Endothelial cell of umbilical vein (primary cell): ENCODE measurements around the gene PALD1. TPM values are rescaled to one million over a fixed set of nuclear protein-coding genes. Genes with fewer than 3 reads are reported as not detected.
A peak's percentile ranks its signal among the peaks of the same experiment; 100 is the strongest.

Source experiments
- BruUV-seq: library from RNA; stranded (reverse); fragments of 400-500 nt; replicated peaks from 2 replicates; lab custom pipeline; 2021; lab: Mats Ljungman, UMichigan
- CTCF ChIA-PET: fragments of 300-600, 350-600 bp; sonication (Branson Sonifier 250); formaldehyde crosslinking; loops from one replicate; lab custom pipeline; 2021; ENCODE audit warnings: antibody characterized with exemption, inconsistent platforms; lab: Charles Lee
- POLR2A ChIA-PET: fragments of 300-600, 350-600 bp; sonication (Branson Sonifier 250); formaldehyde crosslinking; loops from one replicate; lab custom pipeline; 2021; ENCODE audit warnings: antibody characterized with exemption, inconsistent platforms; lab: Charles Lee
- DNase-seq: peaks from one replicate; pipeline ENCODE4 v3.0.0-alpha.2; 2011; ENCODE audit warnings: low read depth, low spot score
- FAIRE-seq: peaks from 2 replicates; lab custom pipeline; 2011; peaks lifted over from hg19 to GRCh38; lab: Jason Lieb, UNC
- H2AFZ ChIP-seq: 2 replicates; pipeline ENCODE4 v1.6.0; 2012; ENCODE audit warnings: low read depth, low read length, control low read depth, inconsistent platforms
- H3K27ac ChIP-seq: 2 replicates; pipeline ENCODE4 v1.5.1; 2011; ENCODE audit warnings: low read depth, mild to moderate bottlenecking, control low read depth, low read length, moderate library complexity; ENCODE audit not compliant: insufficient read depth
- H3K27me3 ChIP-seq, 2 experiments: 2 replicates each; pipeline versions ENCODE4 v1.6.0 to v1.6.1; 2011; ENCODE audit warnings: low read length in 2 of 2, mixed read lengths in 1 of 2; ENCODE audit not compliant: control insufficient read depth in 2 of 2, insufficient read depth in 2 of 2
- H3K36me3 ChIP-seq, 2 experiments: 2 replicates in 1 of 2; 3 replicates in 1 of 2; pipeline ENCODE4 v1.5.1; 2011; ENCODE audit warnings: low read length in 2 of 2, mild to moderate bottlenecking in 1 of 2, moderate library complexity in 1 of 2; ENCODE audit not compliant: control insufficient read depth in 2 of 2, insufficient read depth in 2 of 2; ENCODE audit errors: extremely low read depth in 1 of 2
- H3K4me1 ChIP-seq: 3 replicates; pipeline ENCODE4 v1.5.1; 2011; ENCODE audit warnings: mild to moderate bottlenecking, low read length; ENCODE audit not compliant: control insufficient read depth, insufficient read depth; ENCODE audit errors: extremely low read depth
- H3K4me2 ChIP-seq: 2 replicates; pipeline ENCODE4 v1.6.1; 2011; ENCODE audit warnings: low read length, control low read depth, mixed read lengths; ENCODE audit not compliant: insufficient read depth
- H3K4me3 ChIP-seq, 3 experiments: fragments of 200-600 bp in 1 of 3; sonication (generic), shearing (Covaris generic) in 1 of 3; replicated peaks in 1 of 3; 2 replicates each; pipeline ENCODE4 v1.5.1; 2011 to 2016; ENCODE audit warnings: control low read depth in 3 of 3, low read length in 3 of 3, mild to moderate bottlenecking in 2 of 3, inconsistent platforms in 1 of 3, low read depth in 1 of 3, moderate library complexity in 1 of 3; ENCODE audit not compliant: insufficient read depth in 1 of 3
- H3K79me2 ChIP-seq: 2 replicates; pipeline ENCODE4 v1.6.0; 2012; ENCODE audit warnings: low read length, inconsistent platforms; ENCODE audit not compliant: control insufficient read depth, insufficient read depth
- H3K9ac ChIP-seq: replicated peaks from 2 replicates; pipeline ENCODE3; 2011; ENCODE audit warnings: low read length, control low read depth; ENCODE audit not compliant: insufficient read depth; ENCODE audit errors: extremely low read depth
- H3K9me1 ChIP-seq: replicated peaks from 3 replicates; pipeline ENCODE4 v1.6.0; 2011; ENCODE audit warnings: mild to moderate bottlenecking, low read length; ENCODE audit not compliant: control insufficient read depth, insufficient read depth; ENCODE audit errors: extremely low read depth
- H3K9me3 ChIP-seq: replicated peaks from 2 replicates; pipeline ENCODE4 v1.5.1; 2012; ENCODE audit warnings: low read length, inconsistent platforms; ENCODE audit not compliant: control insufficient read depth, insufficient read depth
- H4K20me1 ChIP-seq: replicated peaks from 2 replicates; pipeline ENCODE3; 2011; ENCODE audit warnings: mild to moderate bottlenecking, low read length; ENCODE audit not compliant: control insufficient read depth, insufficient read depth; ENCODE audit errors: extremely low read depth
- EZH2 ChIP-seq: IDR thresholded peaks from 2 replicates; pipeline ENCODE4 v1.6.1; 2012; ENCODE audit warnings: borderline replicate concordance, low read depth, mild to moderate bottlenecking, moderate library complexity, low read length, inconsistent platforms; ENCODE audit not compliant: severe bottlenecking
- FOS ChIP-seq: IDR thresholded peaks from 2 replicates; pipeline ENCODE4 v1.6.1; 2011; ENCODE audit warnings: mild to moderate bottlenecking, low read length, moderate library complexity, borderline replicate concordance; ENCODE audit not compliant: insufficient read depth
- GATA2 ChIP-seq: IDR thresholded peaks from 2 replicates; pipeline ENCODE4 v1.7.0; 2011; ENCODE audit warnings: low read depth, mild to moderate bottlenecking, moderate library complexity, mixed read lengths, low read length; ENCODE audit not compliant: insufficient read length, insufficient read depth
- JUN ChIP-seq: IDR thresholded peaks from 2 replicates; pipeline ENCODE4 v1.6.1; 2011; ENCODE audit warnings: borderline replicate concordance, low read depth; ENCODE audit not compliant: insufficient read length, insufficient read depth
- MAX ChIP-seq: IDR thresholded peaks from 2 replicates; pipeline ENCODE4 v1.6.1; 2011; ENCODE audit not compliant: insufficient read depth, insufficient read length
- POLR2A ChIP-seq: IDR thresholded peaks from 2 replicates; pipeline ENCODE4 v1.6.1; 2012; ENCODE audit warnings: low read depth, mild to moderate bottlenecking, control low read depth, low read length
- POLR2AphosphoS5 ChIP-seq: IDR thresholded peaks from 2 replicates; pipeline ENCODE4 v1.6.1; 2012; ENCODE audit warnings: low read depth, mild to moderate bottlenecking, control low read depth, low read length, moderate library complexity; ENCODE audit not compliant: insufficient read depth
- dilution Hi-C: fragments of 300-500 bp; cut with MboI; formaldehyde crosslinking; loops from one replicate; pipeline ENCODE4 v1.15.0; 2019; ENCODE audit warnings: low sequenced_read_pairs; ENCODE audit not compliant: extremely low pct_ligation_motif_present
- intact Hi-C: fragments of 100-400 bp; cut with micrococcal nuclease; formaldehyde crosslinking; loops from one replicate; pipeline ENCODE4 v1.10.0; 2022
- polyA plus RNA-seq, 4 experiments: library from polyadenylated mRNA; depleted of rRNA in 3 of 4; stranded (reverse) in 3 of 4; unstranded in 1 of 4; fragments of >200 nt; gene quantifications; 2 replicates each; pipeline versions ENCODE4 v1.2.1 to v1.2.3, GENCODE V29; 2011 to 2012; ENCODE audit warnings: missing spikeins in 1 of 4
- total RNA-seq: library from RNA; stranded (reverse); gene quantifications from 2 replicates; pipeline ENCODE4 v1.2.3, GENCODE V29; 2021
- TF ChIP-seq, protein P1 (sequence below), 2 donors: IDR thresholded peaks; 1 replicate in 1 of 2; 2 replicates in 1 of 2; pipeline ENCODE4 v1.5.1; 2011; ENCODE audit warnings: low read length in 2 of 2, mild to moderate bottlenecking in 2 of 2, moderate library complexity in 2 of 2, control low read depth in 1 of 2, inconsistent platforms in 1 of 2, low read depth in 1 of 2; ENCODE audit not compliant: insufficient read depth in 1 of 2; ENCODE audit errors: extremely low read depth in 1 of 2

PALD1 gene
- total and polyA plus RNA-seq, 2 donors (not counting 3 experiments of a cell fraction or from before 2014, with no cell fraction given) = 16.6 to 73.3 TPM

DNA sequence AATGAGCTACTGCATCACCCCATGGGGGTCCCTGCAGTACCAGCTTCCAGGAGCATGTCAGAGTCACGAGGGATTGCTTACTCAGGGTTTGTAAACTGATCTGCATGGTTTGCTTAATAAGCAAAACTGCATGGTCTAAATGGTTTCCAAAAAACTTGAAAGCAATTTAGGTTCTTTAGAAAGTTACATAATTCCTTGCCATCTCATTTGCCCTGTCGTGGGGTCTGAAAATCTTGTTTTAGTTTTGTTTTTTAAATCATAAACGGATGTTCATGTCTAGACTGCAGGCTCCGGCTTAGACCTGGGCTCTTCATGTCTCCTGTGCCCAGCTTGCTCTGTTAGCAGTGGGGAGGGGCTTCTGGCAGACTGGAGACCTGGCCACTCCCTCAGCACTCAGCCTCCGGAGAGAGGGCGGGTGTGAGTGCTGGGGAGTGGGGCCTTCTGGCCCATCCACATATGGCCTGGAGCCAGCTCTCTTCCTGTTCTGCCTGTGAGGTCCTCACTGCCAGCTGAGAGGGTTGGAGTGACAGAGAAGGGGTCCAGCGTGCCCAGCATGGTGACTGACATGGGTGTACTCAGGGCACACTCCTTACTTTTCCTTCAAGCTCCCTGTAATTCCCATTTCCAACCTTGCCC is 106.5 kb downstream of the PALD1 start:
- Histone ChIP-seq H3K36me3 (no peaks in the 10 kb centered on the region), H3K9me3 (no peaks in the 10 kb centered on the region), H3K79me2 (no peaks in the 10 kb centered on the region), H2AFZ (no peak overlapping the region), H3K27ac (no peak overlapping the region), H3K4me1 (no peaks in the 10 kb centered on the region), H3K9ac (no peak overlapping the region), H3K27me3 (peaks cover 4 to 7% of the 10 kb centered on the region in 2 experiments), H4K20me1 (no peaks in the 10 kb centered on the region), H3K9me1 (no peaks in the 10 kb centered on the region), H3K4me2 (no peak overlapping the region), H3K4me3 (no peak overlapping the region)
- ChIA-PET POLR2A (no interaction called here), CTCF (no interaction called here)
- DNase-seq (peak; percentile 15), FAIRE-seq (no peak)
- dilution Hi-C loops = no loop called here
- no TSS peak for BruUV-seq
- TF ChIP-seq, protein P1, sequence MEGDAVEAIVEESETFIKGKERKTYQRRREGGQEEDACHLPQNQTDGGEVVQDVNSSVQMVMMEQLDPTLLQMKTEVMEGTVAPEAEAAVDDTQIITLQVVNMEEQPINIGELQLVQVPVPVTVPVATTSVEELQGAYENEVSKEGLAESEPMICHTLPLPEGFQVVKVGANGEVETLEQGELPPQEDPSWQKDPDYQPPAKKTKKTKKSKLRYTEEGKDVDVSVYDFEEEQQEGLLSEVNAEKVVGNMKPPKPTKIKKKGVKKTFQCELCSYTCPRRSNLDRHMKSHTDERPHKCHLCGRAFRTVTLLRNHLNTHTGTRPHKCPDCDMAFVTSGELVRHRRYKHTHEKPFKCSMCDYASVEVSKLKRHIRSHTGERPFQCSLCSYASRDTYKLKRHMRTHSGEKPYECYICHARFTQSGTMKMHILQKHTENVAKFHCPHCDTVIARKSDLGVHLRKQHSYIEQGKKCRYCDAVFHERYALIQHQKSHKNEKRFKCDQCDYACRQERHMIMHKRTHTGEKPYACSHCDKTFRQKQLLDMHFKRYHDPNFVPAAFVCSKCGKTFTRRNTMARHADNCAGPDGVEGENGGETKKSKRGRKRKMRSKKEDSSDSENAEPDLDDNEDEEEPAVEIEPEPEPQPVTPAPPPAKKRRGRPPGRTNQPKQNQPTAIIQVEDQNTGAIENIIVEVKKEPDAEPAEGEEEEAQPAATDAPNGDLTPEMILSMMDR (IDR thresholded peaks at IDR 0.05; ENCODE audit: extremely low read depth in 1 of 2, insufficient read depth in 1 of 2, low read depth in 1 of 2, low read length in 2 of 2) = no peak
- TF ChIP-seq FOS = no peak
- TF ChIP-seq POLR2A = no peak
- TF ChIP-seq MAX = no peak
- no peak for TF ChIP-seq JUN
- TF ChIP-seq GATA2 = no peak
- no peak for TF ChIP-seq POLR2AphosphoS5
- no peak for TF ChIP-seq EZH2
- intact Hi-C loops = no loop called here
